GM23248 (cell line): Measurements from ENCODE around the gene PEX6. TPM values are rescaled to one million over a fixed set of nuclear protein-coding genes. Genes with fewer than 3 reads are reported as not detected.
"Not testable (repeated sequence)": the region's sequence is repeated elsewhere in the genome, so short reads cannot be mapped to it uniquely, and the experiment has no call there.

ENCODE experiments used
- DNase-seq: peaks from one replicate; pipeline ENCODE4 v3.0.0-alpha.2; 2015
- H2AFZ ChIP-seq: fragments of 200-600 bp; sonication (generic); 2 replicates; pipeline ENCODE4 v1.6.1; 2016; ENCODE audit warnings: antibody characterized with exemption
- H3F3A ChIP-seq: fragments of 200-600 bp; sonication (generic); 2 replicates; pipeline ENCODE4 v1.6.1; 2016; ENCODE audit warnings: mild to moderate bottlenecking, antibody characterized with exemption, mixed run types; ENCODE audit not compliant: insufficient read depth
- H3K27ac ChIP-seq: fragments of 200-600 bp; sonication (generic); 2 replicates; pipeline ENCODE4 v1.5.1; 2016; ENCODE audit warnings: mild to moderate bottlenecking
- H3K27me3 ChIP-seq: fragments of 200-600 bp; sonication (generic); replicated peaks from 2 replicates; pipeline ENCODE4 v1.6.1; 2016; ENCODE audit warnings: mild to moderate bottlenecking; ENCODE audit not compliant: insufficient read depth
- H3K36me3 ChIP-seq: fragments of 200-600 bp; sonication (generic); 2 replicates; pipeline ENCODE4 v1.6.1; 2016; ENCODE audit warnings: low read depth, mild to moderate bottlenecking
- H3K4me1 ChIP-seq: fragments of 200-600 bp; sonication (generic); 2 replicates; pipeline ENCODE4 v1.6.1; 2016; ENCODE audit warnings: mild to moderate bottlenecking; ENCODE audit not compliant: insufficient read depth
- H3K4me2 ChIP-seq: fragments of 200-600 bp; sonication (generic); one replicate; pipeline ENCODE4 v1.6.1; 2016; ENCODE audit warnings: mild to moderate bottlenecking; ENCODE audit not compliant: unreplicated experiment
- H3K4me3 ChIP-seq: fragments of 200-600 bp; sonication (generic); 2 replicates; pipeline ENCODE4 v1.5.1; 2016; ENCODE audit warnings: mild to moderate bottlenecking
- H3K79me2 ChIP-seq: fragments of 200-600 bp; sonication (generic); 2 replicates; pipeline ENCODE4 v1.6.1; 2016; ENCODE audit warnings: mild to moderate bottlenecking; ENCODE audit not compliant: insufficient read depth
- H3K9ac ChIP-seq: fragments of 200-600 bp; sonication (generic); 2 replicates; pipeline ENCODE4 v1.6.1; 2016; ENCODE audit warnings: mild to moderate bottlenecking
- H3K9me2 ChIP-seq: fragments of 200-600 bp; sonication (generic); 2 replicates; pipeline ENCODE4 v1.6.1; 2016; ENCODE audit warnings: mixed run types, mild to moderate bottlenecking, moderate library complexity; ENCODE audit not compliant: insufficient read depth
- H3K9me3 ChIP-seq: fragments of 200-600 bp; sonication (generic); one replicate; pipeline ENCODE4 v1.6.1; 2017; ENCODE audit warnings: low read depth
- H4K20me1 ChIP-seq: fragments of 200-600 bp; sonication (generic); 2 replicates; pipeline ENCODE4 v1.6.0; 2016; ENCODE audit not compliant: insufficient read depth
- EZH2 ChIP-seq: fragments of 200-600 bp; sonication (generic); IDR thresholded peaks from 2 replicates; pipeline ENCODE4 v1.6.1; 2018; ENCODE audit warnings: antibody characterized with exemption, mild to moderate bottlenecking; ENCODE audit not compliant: insufficient read depth, poor library complexity, severe bottlenecking
- EZH2phosphoT487 ChIP-seq: fragments of 200-600 bp; sonication (generic); IDR thresholded peaks from 2 replicates; pipeline ENCODE4 v1.6.1; 2018; ENCODE audit warnings: antibody characterized with exemption, moderate library complexity, mild to moderate bottlenecking, low read depth; ENCODE audit not compliant: insufficient read depth
- WGBS, 2 experiments: methylation state at CpG; one replicate each; pipeline ENCODE4 v1.1.6; 2015 to 2017; ENCODE audit warnings: low lambda C conversion rate in 2 of 2, low coverage in 1 of 2; ENCODE audit errors: missing lambda C conversion rate in 2 of 2; 5-methylcytosine and 5-hydroxymethylcytosine counted together
- in situ Hi-C: fragments of 300-500 bp; cut with MboI; formaldehyde crosslinking; loops from 2 replicates; pipeline ENCODE4 v1.15.0; 2020
- polyA plus RNA-seq: library from polyadenylated mRNA; unstranded; fragments of >200 nt; fragmentation: Nextera tagmentation; extraction: Ambion mirVana; gene quantifications from 2 replicates; pipeline ENCODE4 v1.2.1, GENCODE V29; 2016
- total RNA-seq: library from RNA; depleted of rRNA; stranded (reverse); fragments of >200 nt; shearing (Covaris generic); gene quantifications from 2 replicates; pipeline ENCODE4 v1.2.3, GENCODE V29; 2014

PEX6 gene
- total and polyA plus RNA-seq, 2 experiments from 2014 or later: 12.5 to 44.2 TPM

DNA sequence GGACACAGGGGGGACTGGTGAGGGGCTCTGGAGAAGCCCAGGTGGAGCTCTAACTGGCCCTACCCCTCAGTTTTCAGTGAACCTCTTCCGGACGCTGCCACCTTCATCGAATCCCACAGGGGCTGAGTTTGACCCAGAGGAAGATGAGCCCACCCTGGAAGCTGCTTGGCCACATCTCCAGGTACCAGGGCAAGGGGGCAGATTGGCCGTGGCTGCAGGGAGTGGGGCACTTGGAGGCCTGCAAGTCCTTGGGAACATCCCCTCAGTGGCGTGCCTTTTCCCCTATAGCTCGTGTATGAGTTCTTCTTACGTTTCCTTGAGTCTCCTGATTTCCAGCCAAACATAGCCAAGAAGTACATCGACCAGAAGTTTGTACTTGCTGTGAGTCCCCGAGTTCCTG, 28.1 kb upstream of the PEX6 start:
- TF ChIP-seq EZH2 (no peak), EZH2phosphoT487 (no peak)
- peaks cover 6% of the 10 kb centered on the region; the same call in 1 of the 2 replicates for H3K4me1 ChIP-seq
- no peaks in the 10 kb centered on the region for H3K27me3 ChIP-seq
- no peak overlapping the region for H3K27ac ChIP-seq
- in situ Hi-C loops: no loop called here
- peaks cover 8% of the 10 kb centered on the region; the same call in 1 of the 2 replicates for H3K36me3 ChIP-seq
- H3K4me2 ChIP-seq: no peak overlapping the region
- H2AFZ ChIP-seq: no peak overlapping the region
- H4K20me1 ChIP-seq: no peaks in the 10 kb centered on the region
- H3F3A ChIP-seq: 0 out of 2 replicates have a peak, but pooled peaks cover 13% of the 10 kb centered on the region
- no peaks in the 10 kb centered on the region for H3K9me3 ChIP-seq
- no peaks in the 10 kb centered on the region for H3K9me2 ChIP-seq
- no peak for DNase-seq
- 97 to 99% methylated on average over 9 of the region's 9 CpGs for WGBS, 2 experiments
- peaks cover 19% of the 10 kb centered on the region for H3K79me2 ChIP-seq
- no peak overlapping the region for H3K4me3 ChIP-seq
- no peak overlapping the region for H3K9ac ChIP-seq

DNA sequence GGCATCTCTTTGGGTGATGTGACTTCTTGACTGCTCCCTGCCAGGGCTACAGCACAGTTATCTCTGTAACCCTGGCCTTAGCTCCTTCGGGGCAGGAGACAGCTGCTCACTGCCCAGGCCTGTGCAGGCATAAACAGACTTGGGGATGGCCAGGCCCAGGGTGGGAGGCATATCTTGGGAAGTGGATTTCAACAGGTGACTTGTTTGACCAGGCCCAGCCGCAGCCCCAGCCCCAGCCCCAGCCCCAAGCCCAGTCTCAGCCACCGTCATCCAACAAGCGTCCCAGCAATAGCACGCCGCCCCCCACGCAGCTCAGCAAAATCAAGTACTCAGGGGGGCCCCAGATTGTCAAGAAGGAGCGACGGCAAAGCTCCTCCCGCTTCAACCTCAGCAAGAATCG, 27.3 kb upstream of the PEX6 start:
- DNase-seq: no peak
- Histone ChIP-seq H3F3A (0 out of 2 replicates have a peak, but pooled peaks cover 13% of the 10 kb centered on the region), H3K27ac (no peak overlapping the region), H3K9ac (no peak overlapping the region), H3K4me3 (no peak overlapping the region), H3K4me1 (no peaks in the 10 kb centered on the region), H3K79me2 (peaks cover 14% of the 10 kb centered on the region), H3K36me3 (peaks cover 5% of the 10 kb centered on the region; the same call in 1 of the 2 replicates), H3K9me3 (no peaks in the 10 kb centered on the region), H4K20me1 (no peaks in the 10 kb centered on the region), H3K9me2 (no peaks in the 10 kb centered on the region), H3K4me2 (no peak overlapping the region), H3K27me3 (no peaks in the 10 kb centered on the region), H2AFZ (no peak overlapping the region)
- in situ Hi-C loops: no loop called here
- TF ChIP-seq EZH2 (no peak), EZH2phosphoT487 (no peak)
- WGBS, 2 experiments: 96 to 97% methylated on average over 11 of the region's 11 CpGs

DNA sequence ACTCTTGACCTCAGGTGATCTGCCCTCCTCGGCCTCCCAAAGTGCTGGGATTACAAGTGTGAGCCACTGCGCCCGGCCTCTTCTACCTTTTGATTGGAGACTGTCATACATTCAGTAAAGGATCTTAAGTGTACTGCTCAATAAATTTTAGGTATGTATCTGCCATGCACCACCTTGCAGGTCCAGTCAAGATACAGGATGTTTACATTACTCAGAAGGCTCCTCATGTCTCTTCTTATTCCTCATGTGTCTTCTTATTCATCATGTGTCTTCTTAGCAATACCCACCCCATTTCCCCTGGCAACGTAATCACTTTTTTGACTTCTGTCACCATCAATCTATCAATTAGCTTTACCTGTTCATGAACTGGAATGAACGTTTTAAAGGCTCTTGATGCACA, 26.9 kb upstream of the PEX6 start:
- Histone ChIP-seq H3K4me3 (no peak overlapping the region), H3K9ac (no peak overlapping the region), H3K4me2 (no peak overlapping the region), H3K36me3 (peaks cover 5% of the 10 kb centered on the region; the same call in 1 of the 2 replicates), H3K27ac (no peak overlapping the region), H3K9me3 (no peaks in the 10 kb centered on the region), H3K9me2 (no peaks in the 10 kb centered on the region), H2AFZ (no peak overlapping the region), H4K20me1 (no peaks in the 10 kb centered on the region), H3K27me3 (no peaks in the 10 kb centered on the region), H3K79me2 (peaks cover 11% of the 10 kb centered on the region), H3K4me1 (no peaks in the 10 kb centered on the region), H3F3A (0 out of 2 replicates have a peak, but pooled peaks cover 13% of the 10 kb centered on the region)
- 83 to 86% methylated on average over 5 of the region's 5 CpGs for WGBS, 2 experiments
- in situ Hi-C loops: no loop called here
- no peak for DNase-seq
- TF ChIP-seq EZH2phosphoT487 (no peak), EZH2 (no peak)

DNA sequence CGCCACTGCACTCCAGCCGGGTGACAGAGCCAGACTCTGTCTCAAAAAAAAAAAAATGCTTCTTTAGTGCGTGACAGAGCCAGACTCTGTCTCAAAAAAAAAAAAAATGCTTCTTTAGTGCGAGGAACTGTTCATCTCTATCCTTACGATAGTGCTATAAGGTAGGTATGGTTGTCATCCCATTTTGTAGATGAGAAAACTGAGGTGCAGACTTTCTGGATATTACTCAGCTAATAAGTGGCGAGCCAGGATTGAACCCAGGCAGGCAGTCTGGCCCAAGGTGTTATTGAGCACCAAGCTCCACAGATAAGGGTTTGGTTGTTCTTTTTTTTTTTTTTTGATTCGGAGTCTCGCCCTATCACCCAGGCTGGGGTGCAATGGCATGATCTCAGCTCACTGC, 22.9 kb upstream of the PEX6 start:
- Histone ChIP-seq H3K27me3 (no peaks in the 10 kb centered on the region), H4K20me1 (no peaks in the 10 kb centered on the region), H3K9ac (no peak overlapping the region), H3K4me3 (no peak overlapping the region), H3K9me3 (no peaks in the 10 kb centered on the region), H3K79me2 (peaks cover 36% of the 10 kb centered on the region), H3K36me3 (0 out of 2 replicates have a peak, but pooled peaks cover 5% of the 10 kb centered on the region), H3K27ac (no peak overlapping the region), H2AFZ (no peak overlapping the region), H3K9me2 (no peaks in the 10 kb centered on the region), H3F3A (0 out of 2 replicates have a peak, but pooled peaks cover 6% of the 10 kb centered on the region), H3K4me1 (no peaks in the 10 kb centered on the region), H3K4me2 (no peak overlapping the region)
- no peak for DNase-seq
- TF ChIP-seq EZH2phosphoT487: no peak
- TF ChIP-seq EZH2: no peak
- in situ Hi-C loops: no loop called here
- WGBS, 2 experiments: 96 to 97% methylated on average over 8 of the region's 8 CpGs

DNA sequence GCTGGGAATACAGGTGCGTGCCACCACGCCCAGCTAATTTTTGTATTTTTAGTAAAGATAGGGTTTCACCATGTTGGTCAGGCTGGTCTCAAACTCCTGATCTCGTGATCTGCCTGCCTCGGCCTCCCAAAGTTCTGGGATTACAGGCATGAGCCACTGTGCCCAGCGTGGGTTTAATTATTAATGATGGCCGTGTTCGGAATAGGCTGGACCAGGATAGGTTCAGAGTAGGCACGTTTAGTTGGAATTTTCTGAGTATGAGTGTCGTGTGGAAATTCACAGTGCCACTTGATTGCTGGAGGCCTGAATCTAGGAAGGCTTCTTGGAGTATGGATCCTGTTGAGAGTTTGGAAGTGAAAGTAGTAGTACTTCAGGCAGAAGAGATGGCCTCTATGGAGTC, 19.2 kb upstream of the PEX6 start:
- H3F3A ChIP-seq, H3K36me3 ChIP-seq, H4K20me1 ChIP-seq, in situ Hi-C loops, H3K4me2 ChIP-seq, H3K9me2 ChIP-seq, H3K4me3 ChIP-seq, H3K27ac ChIP-seq, H3K4me1 ChIP-seq, DNase-seq, H3K9ac ChIP-seq, H3K27me3 ChIP-seq, H3K9me3 ChIP-seq, H2AFZ ChIP-seq: not testable (repeated sequence)
- peaks cover 32% of the 10 kb centered on the region for H3K79me2 ChIP-seq
- 93 to 95% methylated on average over 9 of the region's 9 CpGs for WGBS, 2 experiments
